ENCODE data around the gene FCHO2. TPM values are rescaled to one million over a fixed set of nuclear protein-coding genes. Genes with fewer than 3 reads are reported as not detected.

Gene FCHO2
- total and polyA plus RNA-seq, 2 experiments from 2014 or later, result 13.5 to 18.6 TPM

- H3K36me3 ChIP-seq (ENCODE audit: low read depth), result no peaks in the 10 kb centered on the region
- no peak overlapping the region for H3K4me3 ChIP-seq
- no peak overlapping the region for H3K27ac ChIP-seq
- peaks cover 19% of the 10 kb centered on the region for H3K4me1 ChIP-seq (ENCODE audit: insufficient read depth)
- H4K20me1 ChIP-seq (ENCODE audit: insufficient read depth), result no peaks in the 10 kb centered on the region
- no peaks in the 10 kb centered on the region for H3K27me3 ChIP-seq (replicated peaks; ENCODE audit: insufficient read depth)
- H3K9ac ChIP-seq, result no peak overlapping the region
- in situ Hi-C loops (cut with MboI), result no loop called here
- H3K9me2 ChIP-seq (ENCODE audit: insufficient read depth), result no peaks in the 10 kb centered on the region
- no peak for DNase-seq
- H3K4me2 ChIP-seq (ENCODE audit: unreplicated experiment), result no peak overlapping the region
- H2AFZ ChIP-seq, result no peak overlapping the region
- H3K9me3 ChIP-seq (ENCODE audit: low read depth), result no peaks in the 10 kb centered on the region
- peaks cover 19% of the 10 kb centered on the region for H3F3A ChIP-seq (ENCODE audit: insufficient read depth)
- H3K79me2 ChIP-seq (ENCODE audit: insufficient read depth), result no peaks in the 10 kb centered on the region
- no peak for TF ChIP-seq EZH2 (IDR thresholded peaks at IDR 0.05; ENCODE audit: insufficient read depth, poor library complexity, severe bottlenecking)
- WGBS, 2 experiments (ENCODE audit: low coverage in 1 of 2, low lambda C conversion rate in 2 of 2, missing lambda C conversion rate in 2 of 2), result 76 to 88% methylated on average over 1 of the region's 1 CpG
Measured at GRCh38 chr5:73111536-73111935, 155.7 kb downstream of the FCHO2 start.

- Histone ChIP-seq H3K4me2 (ENCODE audit: unreplicated experiment) (no peak overlapping the region), H3K9me2 (ENCODE audit: insufficient read depth) (no peaks in the 10 kb centered on the region), H3F3A (ENCODE audit: insufficient read depth) (peaks cover 28% of the 10 kb centered on the region), H3K27me3 (replicated peaks; ENCODE audit: insufficient read depth) (no peaks in the 10 kb centered on the region), H3K27ac (no peak overlapping the region), H4K20me1 (ENCODE audit: insufficient read depth) (no peaks in the 10 kb centered on the region), H3K9ac (no peak overlapping the region), H3K36me3 (ENCODE audit: low read depth) (no peaks in the 10 kb centered on the region), H3K9me3 (ENCODE audit: low read depth) (no peaks in the 10 kb centered on the region), H3K79me2 (ENCODE audit: insufficient read depth) (no peaks in the 10 kb centered on the region), H3K4me1 (ENCODE audit: insufficient read depth) (peaks cover 21% of the 10 kb centered on the region), H3K4me3 (no peak overlapping the region), H2AFZ (no peak overlapping the region)
- WGBS, 2 experiments (ENCODE audit: low coverage in 1 of 2, low lambda C conversion rate in 2 of 2, missing lambda C conversion rate in 2 of 2), result 67 to 81% methylated on average over 1 of the region's 1 CpG
- DNase-seq, result no peak
- in situ Hi-C loops (cut with MboI), result no loop called here
- no peak for TF ChIP-seq EZH2 (IDR thresholded peaks at IDR 0.05; ENCODE audit: insufficient read depth, poor library complexity, severe bottlenecking)
- no peak for TF ChIP-seq EZH2phosphoT487 (IDR thresholded peaks at IDR 0.05; ENCODE audit: insufficient read depth, low read depth)
Measured at GRCh38 chr5:73112359-73112758, 156.5 kb downstream of the FCHO2 start.

- WGBS, 2 experiments (ENCODE audit: low coverage in 1 of 2, low lambda C conversion rate in 2 of 2, missing lambda C conversion rate in 2 of 2), result 82 to 92% methylated on average over 3 of the region's 3 CpGs
Measured at GRCh38 chr5:73114044-73114688, 158.3 kb downstream of the FCHO2 start.

GRCh38 chr5:73115399-73116051 lies 159.7 kb downstream of the FCHO2 start:
- H3K36me3 ChIP-seq (ENCODE audit: low read depth), result no peaks in the 10 kb centered on the region
- no peaks in the 10 kb centered on the region for H3K79me2 ChIP-seq (ENCODE audit: insufficient read depth)
- no peak for TF ChIP-seq EZH2phosphoT487 (IDR thresholded peaks at IDR 0.05; ENCODE audit: insufficient read depth, low read depth)
- TF ChIP-seq EZH2 (IDR thresholded peaks at IDR 0.05; ENCODE audit: insufficient read depth, poor library complexity, severe bottlenecking), result no peak
- H4K20me1 ChIP-seq (ENCODE audit: insufficient read depth), result no peaks in the 10 kb centered on the region
- H3K9ac ChIP-seq, result peak overlapping the region; percentile 40
- peak overlapping the region; percentile 29; the same call in 1 of the 2 replicates for H2AFZ ChIP-seq
- no peaks in the 10 kb centered on the region for H3K27me3 ChIP-seq (replicated peaks; ENCODE audit: insufficient read depth)
- H3K27ac ChIP-seq, result peak overlapping the region; percentile 81
- peak; percentile 92 for DNase-seq
- peak overlapping the region; percentile 60 for H3K4me2 ChIP-seq (ENCODE audit: unreplicated experiment)
- in situ Hi-C loops (cut with MboI), result no loop called here
- H3K9me3 ChIP-seq (ENCODE audit: low read depth), result no peaks in the 10 kb centered on the region
- H3K4me1 ChIP-seq (ENCODE audit: insufficient read depth), result peaks cover 21% of the 10 kb centered on the region
- H3K9me2 ChIP-seq (ENCODE audit: insufficient read depth), result no peaks in the 10 kb centered on the region
- peak overlapping the region; percentile 34 for H3K4me3 ChIP-seq
- H3F3A ChIP-seq (ENCODE audit: insufficient read depth), result peaks cover 38% of the 10 kb centered on the region
- 24 to 32% methylated on average over 4 of the region's 4 CpGs for whole genome bisulfite sequencing, 2 experiments (ENCODE audit: low coverage in 1 of 2, low lambda C conversion rate in 2 of 2, missing lambda C conversion rate in 2 of 2)

More at GRCh38 chr5:73114044-73114688, 158.3 kb downstream of the FCHO2 start:
- Histone ChIP-seq H3K4me2 (ENCODE audit: unreplicated experiment) (no peak overlapping the region), H3K9me2 (ENCODE audit: insufficient read depth) (no peaks in the 10 kb centered on the region), H3K36me3 (ENCODE audit: low read depth) (no peaks in the 10 kb centered on the region), H3K27ac (no peak overlapping the region), H3K9me3 (ENCODE audit: low read depth) (no peaks in the 10 kb centered on the region), H4K20me1 (ENCODE audit: insufficient read depth) (no peaks in the 10 kb centered on the region), H3K4me1 (ENCODE audit: insufficient read depth) (peaks cover 21% of the 10 kb centered on the region), H3F3A (ENCODE audit: insufficient read depth) (peaks cover 38% of the 10 kb centered on the region), H3K27me3 (replicated peaks; ENCODE audit: insufficient read depth) (no peaks in the 10 kb centered on the region), H3K4me3 (no peak overlapping the region), H3K9ac (no peak overlapping the region), H3K79me2 (ENCODE audit: insufficient read depth) (no peaks in the 10 kb centered on the region), H2AFZ (no peak overlapping the region)
- TF ChIP-seq EZH2 (IDR thresholded peaks at IDR 0.05; ENCODE audit: insufficient read depth, poor library complexity, severe bottlenecking) (no peak), EZH2phosphoT487 (IDR thresholded peaks at IDR 0.05; ENCODE audit: insufficient read depth, low read depth) (no peak)
- DNase-seq, result no peak
- in situ Hi-C loops (cut with MboI), result no loop called here

Data from GM23248 (cell line).